Measurements from ENCODE around the gene CRTAC1. TPM values are rescaled to one million over a fixed set of nuclear protein-coding genes. Genes with fewer than 3 reads are reported as not detected.

CRTAC1 gene
- total RNA-seq, 1 donor from 2014 or later = 0.66 TPM

DNA sequence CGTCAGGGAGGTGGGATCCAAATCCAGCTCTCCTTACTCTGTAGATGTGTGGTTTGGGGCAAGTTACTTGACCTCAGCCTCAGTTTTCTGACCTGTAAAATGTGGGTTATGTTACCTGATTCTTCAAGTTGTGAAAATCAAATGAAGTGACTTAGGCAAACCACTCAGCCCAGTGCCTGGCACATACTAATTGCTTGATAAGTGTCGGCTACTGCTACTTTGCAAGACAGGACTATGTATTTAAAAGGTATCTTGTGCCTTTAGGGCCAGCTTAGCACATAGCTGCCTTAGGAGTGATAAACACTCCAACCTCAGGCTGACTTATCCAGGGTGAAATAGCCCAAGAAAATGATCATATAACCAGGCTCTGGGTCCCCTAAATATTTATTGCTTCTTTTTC lies 137.9 kb downstream of the CRTAC1 start:
- DNase-seq (ENCODE audit: low read depth) = no peak
- FAIRE-seq = no peak
- Histone ChIP-seq H3K27me3 (ENCODE audit: insufficient read depth, low read length) (peaks cover 14% of the 10 kb centered on the region), H3K27ac (ENCODE audit: low read depth, low read length) (no peak overlapping the region), H3K36me3 (ENCODE audit: insufficient read depth, low read length) (no peaks in the 10 kb centered on the region), H3K79me2 (ENCODE audit: insufficient read depth, low read length) (no peaks in the 10 kb centered on the region), H3K4me2 (ENCODE audit: low read length) (no peak overlapping the region), H3K9ac (ENCODE audit: low read length) (no peak overlapping the region), H3K4me1 (ENCODE audit: insufficient read depth, low read length) (peaks cover 15% of the 10 kb centered on the region), H3K9me3 (ENCODE audit: insufficient read depth, low read depth, low read length) (no peaks in the 10 kb centered on the region), H4K20me1 (ENCODE audit: insufficient read depth, low read length) (no peaks in the 10 kb centered on the region), H2AFZ (ENCODE audit: low read depth, low read length) (no peak overlapping the region), H3K4me3 (ENCODE audit: insufficient read depth, low read depth, low read length) (no peak overlapping the region)
- TF ChIP-seq, protein P1, sequence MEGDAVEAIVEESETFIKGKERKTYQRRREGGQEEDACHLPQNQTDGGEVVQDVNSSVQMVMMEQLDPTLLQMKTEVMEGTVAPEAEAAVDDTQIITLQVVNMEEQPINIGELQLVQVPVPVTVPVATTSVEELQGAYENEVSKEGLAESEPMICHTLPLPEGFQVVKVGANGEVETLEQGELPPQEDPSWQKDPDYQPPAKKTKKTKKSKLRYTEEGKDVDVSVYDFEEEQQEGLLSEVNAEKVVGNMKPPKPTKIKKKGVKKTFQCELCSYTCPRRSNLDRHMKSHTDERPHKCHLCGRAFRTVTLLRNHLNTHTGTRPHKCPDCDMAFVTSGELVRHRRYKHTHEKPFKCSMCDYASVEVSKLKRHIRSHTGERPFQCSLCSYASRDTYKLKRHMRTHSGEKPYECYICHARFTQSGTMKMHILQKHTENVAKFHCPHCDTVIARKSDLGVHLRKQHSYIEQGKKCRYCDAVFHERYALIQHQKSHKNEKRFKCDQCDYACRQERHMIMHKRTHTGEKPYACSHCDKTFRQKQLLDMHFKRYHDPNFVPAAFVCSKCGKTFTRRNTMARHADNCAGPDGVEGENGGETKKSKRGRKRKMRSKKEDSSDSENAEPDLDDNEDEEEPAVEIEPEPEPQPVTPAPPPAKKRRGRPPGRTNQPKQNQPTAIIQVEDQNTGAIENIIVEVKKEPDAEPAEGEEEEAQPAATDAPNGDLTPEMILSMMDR (IDR thresholded peaks at IDR 0.05; ENCODE audit: insufficient read depth, low read depth, low read length) = no peak
- TF ChIP-seq EZH2 (IDR thresholded peaks at IDR 0.05; ENCODE audit: insufficient read depth, low read length) = no peak
- Mint-ChIP-seq H3K4me3 (ENCODE audit: unreplicated experiment) (no peak overlapping the region), H3K27me3 (ENCODE audit: low read depth, unreplicated experiment) (peaks cover 23% of the 10 kb centered on the region), H3K27ac (ENCODE audit: unreplicated experiment) (no peak overlapping the region), H3K9me3 (ENCODE audit: unreplicated experiment) (no peaks in the 10 kb centered on the region), H3K36me3 (ENCODE audit: low read depth, unreplicated experiment) (no peaks in the 10 kb centered on the region), H3K4me1 (ENCODE audit: low read depth, unreplicated experiment) (peaks cover 17% of the 10 kb centered on the region)

DNA sequence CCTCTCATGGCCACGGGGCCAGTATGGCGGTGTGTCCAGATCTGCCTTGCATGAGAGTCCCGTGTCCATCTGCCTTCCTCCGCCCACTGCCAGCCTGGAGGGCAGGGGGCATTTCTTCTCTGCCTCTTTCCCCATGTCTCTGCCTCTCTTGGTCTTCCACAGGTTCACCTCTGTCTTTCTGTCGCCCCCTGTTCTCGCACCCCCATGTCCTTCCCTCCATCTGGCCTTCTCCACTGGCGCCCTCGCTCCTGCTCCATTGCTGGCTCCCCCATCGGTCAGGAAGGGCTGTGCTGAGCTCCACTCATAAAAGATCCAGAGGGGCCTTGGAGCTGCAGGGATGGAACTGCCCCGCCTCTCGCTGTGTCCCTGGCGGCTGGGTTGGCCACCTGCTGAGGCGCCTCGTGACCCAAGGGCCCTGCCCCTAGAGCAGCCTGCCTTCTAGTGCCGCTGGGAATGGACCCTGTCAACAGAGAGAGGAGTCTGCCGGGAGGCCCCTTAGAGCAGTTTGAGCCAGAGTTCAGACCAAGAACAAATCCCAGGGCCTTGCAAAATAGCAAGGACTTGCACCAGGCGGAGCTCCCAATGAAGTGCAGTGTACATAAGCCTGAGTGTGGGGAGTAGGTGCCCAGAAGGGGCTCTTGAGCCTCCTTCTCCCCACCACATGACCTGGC lies 138.8 kb downstream of the CRTAC1 start:
- no peak overlapping the region for H2AFZ ChIP-seq (ENCODE audit: low read depth, low read length)

More for the DNA sequence above, 138.8 kb downstream of the CRTAC1 start:
- DNase-seq (ENCODE audit: low read depth) = no peak
- Histone ChIP-seq H3K4me2 (ENCODE audit: low read length) (no peak overlapping the region), H3K27me3 (ENCODE audit: insufficient read depth, low read length) (peaks cover 11% of the 10 kb centered on the region), H3K4me3 (ENCODE audit: insufficient read depth, low read depth, low read length) (no peak overlapping the region), H3K27ac (ENCODE audit: low read depth, low read length) (no peak overlapping the region), H4K20me1 (ENCODE audit: insufficient read depth, low read length) (no peaks in the 10 kb centered on the region), H3K9me3 (ENCODE audit: insufficient read depth, low read depth, low read length) (no peaks in the 10 kb centered on the region), H3K9ac (ENCODE audit: low read length) (no peak overlapping the region), H3K36me3 (ENCODE audit: insufficient read depth, low read length) (no peaks in the 10 kb centered on the region), H3K79me2 (ENCODE audit: insufficient read depth, low read length) (no peaks in the 10 kb centered on the region), H3K4me1 (ENCODE audit: insufficient read depth, low read length) (peaks cover 15% of the 10 kb centered on the region)
- Mint-ChIP-seq H3K4me1 (ENCODE audit: low read depth, unreplicated experiment) (peaks cover 17% of the 10 kb centered on the region), H3K27me3 (ENCODE audit: low read depth, unreplicated experiment) (peaks cover 23% of the 10 kb centered on the region), H3K4me3 (ENCODE audit: unreplicated experiment) (no peak overlapping the region), H3K9me3 (ENCODE audit: unreplicated experiment) (no peaks in the 10 kb centered on the region), H3K27ac (ENCODE audit: unreplicated experiment) (no peak overlapping the region), H3K36me3 (ENCODE audit: low read depth, unreplicated experiment) (no peaks in the 10 kb centered on the region)
- no peak for FAIRE-seq
- no peak for TF ChIP-seq EZH2 (IDR thresholded peaks at IDR 0.05; ENCODE audit: insufficient read depth, low read length)
- TF ChIP-seq, protein P1 (IDR thresholded peaks at IDR 0.05; ENCODE audit: insufficient read depth, low read depth, low read length) = no peak

Measured in astrocyte (in vitro differentiated cells and primary cell).